ENCODE results near the gene KAZN.
"Not testable (repeated sequence)": the region's sequence is repeated elsewhere in the genome, so short reads cannot be mapped to it uniquely, and the experiment has no call there.

KAZN gene

GRCh38 chr1:15134285-15134684 is 535.8 kb downstream of the KAZN start:
- in situ Hi-C loops (cut with MboI; ENCODE audit: low sequenced_read_pairs): no loop called here

GRCh38 chr1:15135604-15136003 is 537.1 kb downstream of the KAZN start:
- in situ Hi-C loops (cut with MboI; ENCODE audit: low sequenced_read_pairs): not testable (repeated sequence)

GRCh38 chr1:15137809-15138208 is 539.3 kb downstream of the KAZN start:
- in situ Hi-C loops (cut with MboI; ENCODE audit: low sequenced_read_pairs): no loop called here

GRCh38 chr1:15139654-15140350 is 541.3 kb downstream of the KAZN start:
- in situ Hi-C loops (cut with MboI; ENCODE audit: low sequenced_read_pairs): no loop called here

GRCh38 chr1:15141935-15142539 is 543.6 kb downstream of the KAZN start:
- in situ Hi-C loops (cut with MboI; ENCODE audit: low sequenced_read_pairs): no loop called here

GRCh38 chr1:15145327-15145726 is 546.8 kb downstream of the KAZN start:
- in situ Hi-C loops (cut with MboI; ENCODE audit: low sequenced_read_pairs): no loop called here

- in situ Hi-C loops (cut with MboI; ENCODE audit: low sequenced_read_pairs): no loop called here
These were observed 547.7 kb downstream of the KAZN start for GRCh38 chr1:15146142-15146680.

- in situ Hi-C loops (cut with MboI; ENCODE audit: low sequenced_read_pairs): no loop called here
These were observed 548.5 kb downstream of the KAZN start for GRCh38 chr1:15146971-15147376.

GRCh38 chr1:15148004-15148403 is 549.5 kb downstream of the KAZN start:
- in situ Hi-C loops (cut with MboI; ENCODE audit: low sequenced_read_pairs): no loop called here

GRCh38 chr1:15148475-15148874 is 550.0 kb downstream of the KAZN start:
- in situ Hi-C loops (cut with MboI; ENCODE audit: low sequenced_read_pairs): no loop called here

GRCh38 chr1:15148941-15149340 is 550.5 kb downstream of the KAZN start:
- in situ Hi-C loops (cut with MboI; ENCODE audit: low sequenced_read_pairs): no loop called here

GRCh38 chr1:15150376-15150775 is 551.9 kb downstream of the KAZN start:
- in situ Hi-C loops (cut with MboI; ENCODE audit: low sequenced_read_pairs): no loop called here

- in situ Hi-C loops (cut with MboI; ENCODE audit: low sequenced_read_pairs): no loop called here
These were observed 552.9 kb downstream of the KAZN start for GRCh38 chr1:15151377-15151806.

GRCh38 chr1:15151871-15152270 is 553.4 kb downstream of the KAZN start:
- in situ Hi-C loops (cut with MboI; ENCODE audit: low sequenced_read_pairs): no loop called here

GRCh38 chr1:15152318-15153183 is 554.1 kb downstream of the KAZN start:
- in situ Hi-C loops (cut with MboI; ENCODE audit: low sequenced_read_pairs): no loop called here

GRCh38 chr1:15153184-15153841 is 554.8 kb downstream of the KAZN start, which contains the start of gene TMEM51:
Gene TMEM51 (plus strand): TSS chr1:15153747. CDS start chr1:15215088, 61,341 bp downstream.
- in situ Hi-C loops (cut with MboI; ENCODE audit: low sequenced_read_pairs): no loop called here

- in situ Hi-C loops (cut with MboI; ENCODE audit: low sequenced_read_pairs): no loop called here
These were observed 555.5 kb downstream of the KAZN start for GRCh38 chr1:15153842-15154479.

GRCh38 chr1:15154480-15155036 is 556.1 kb downstream of the KAZN start:
- in situ Hi-C loops (cut with MboI; ENCODE audit: low sequenced_read_pairs): no loop called here

GRCh38 chr1:15155191-15155590 is 556.7 kb downstream of the KAZN start:
- in situ Hi-C loops (cut with MboI; ENCODE audit: low sequenced_read_pairs): no loop called here

Measured in HL-60/S4 (cell line).